SJSA1 (cell line): Measurements from ENCODE around the gene GEMIN7. TPM values are rescaled to one million over a fixed set of nuclear protein-coding genes. Genes with fewer than 3 reads are reported as not detected.
"Not testable (repeated sequence)": the region's sequence is repeated elsewhere in the genome, so short reads cannot be mapped to it uniquely, and the experiment has no call there.

Source experiments
- DNase-seq, 2 experiments: peaks; one replicate each; pipeline ENCODE4 v3.0.0-alpha.2; 2015 to 2020; ENCODE audit warnings: low spot score in 2 of 2, low read depth in 1 of 2
- H3K27ac ChIP-seq: fragments of 250-450 bp; sonication (Bioruptor Pico); 2 replicates; pipeline ENCODE4 v1.5.1; 2020; ENCODE audit warnings: mild to moderate bottlenecking, moderate library complexity
- H3K27me3 ChIP-seq: fragments of 250-450 bp; sonication (Bioruptor Pico); replicated peaks from 2 replicates; pipeline ENCODE4 v1.5.1; 2020; ENCODE audit warnings: mild to moderate bottlenecking, moderate library complexity
- H3K36me3 ChIP-seq: fragments of 250-450 bp; sonication (Bioruptor Pico); 2 replicates; pipeline ENCODE4 v1.5.1; 2020; ENCODE audit warnings: mild to moderate bottlenecking
- H3K4me1 ChIP-seq: fragments of 250-450 bp; sonication (Bioruptor Pico); replicated peaks from 2 replicates; pipeline ENCODE4 v1.6.1; 2021; ENCODE audit warnings: mild to moderate bottlenecking
- H3K4me3 ChIP-seq: fragments of 250-450 bp; sonication (Bioruptor Pico); 2 replicates; pipeline ENCODE4 v1.5.1; 2020; ENCODE audit warnings: mild to moderate bottlenecking
- H3K9me3 ChIP-seq: fragments of 250-450 bp; sonication (Bioruptor Pico); replicated peaks from 2 replicates; pipeline ENCODE4 v1.5.1; 2020; ENCODE audit warnings: mild to moderate bottlenecking
- total RNA-seq: library from RNA; depleted of rRNA; stranded (reverse); fragments of >200 nt; shearing (Covaris generic); gene quantifications from 2 replicates; pipeline ENCODE4 v1.2.3, GENCODE V29; 2014

GEMIN7 gene
- total RNA-seq, 1 experiment from 2014 or later: 46.9 TPM

DNA sequence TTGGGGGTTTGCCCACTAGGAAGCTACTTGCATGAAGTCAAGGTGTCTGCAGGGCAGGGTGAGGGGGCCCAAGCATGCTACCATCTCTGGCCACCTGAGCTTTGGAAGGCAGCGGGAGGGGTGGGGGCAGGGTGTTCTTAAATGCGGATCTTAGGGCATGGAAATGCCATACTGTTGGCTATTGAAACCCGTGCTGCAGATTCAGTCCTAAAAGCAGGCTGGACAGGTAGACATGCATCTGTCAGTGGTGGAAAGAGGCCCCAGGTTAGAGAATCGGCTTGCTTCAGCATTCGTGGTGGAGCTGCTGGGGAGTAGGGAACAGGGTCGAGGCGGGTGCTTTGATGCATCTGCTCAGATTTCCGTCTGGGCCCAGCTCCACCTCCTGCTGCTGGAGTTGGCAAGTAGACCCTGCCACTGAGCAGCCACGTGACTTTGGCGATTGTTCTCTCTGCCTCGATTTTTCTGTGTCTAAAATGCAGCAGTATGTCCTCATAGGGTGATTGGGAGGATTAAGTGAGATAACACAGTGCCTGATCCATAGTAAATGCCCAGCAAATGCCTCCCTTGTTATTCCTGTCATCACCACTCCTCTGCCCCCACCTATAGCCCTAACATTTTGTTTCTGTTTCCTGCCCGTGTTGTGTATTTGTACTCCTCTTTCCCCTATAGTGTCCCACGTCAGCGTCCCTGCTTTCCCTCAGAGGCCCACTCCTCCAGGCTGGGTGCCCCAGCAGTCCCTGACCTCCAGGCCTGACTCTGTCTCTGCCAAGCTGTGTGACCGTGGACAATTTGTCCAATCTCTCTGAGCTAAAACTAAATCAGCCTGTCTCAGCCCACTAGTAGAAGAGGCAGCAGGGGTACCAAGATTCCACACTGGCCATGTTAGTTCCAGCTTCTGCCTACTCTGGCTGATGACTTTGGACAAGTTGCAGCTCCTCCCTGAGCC is 19.7 kb downstream of the GEMIN7 start:
- Histone ChIP-seq H3K27me3 (no peaks in the 10 kb centered on the region), H3K4me3 (no peak overlapping the region), H3K9me3 (no peaks in the 10 kb centered on the region), H3K36me3 (peaks cover 23% of the 10 kb centered on the region), H3K27ac (no peak overlapping the region), H3K4me1 (peaks cover 25% of the 10 kb centered on the region)
- no peak for DNase-seq

DNA sequence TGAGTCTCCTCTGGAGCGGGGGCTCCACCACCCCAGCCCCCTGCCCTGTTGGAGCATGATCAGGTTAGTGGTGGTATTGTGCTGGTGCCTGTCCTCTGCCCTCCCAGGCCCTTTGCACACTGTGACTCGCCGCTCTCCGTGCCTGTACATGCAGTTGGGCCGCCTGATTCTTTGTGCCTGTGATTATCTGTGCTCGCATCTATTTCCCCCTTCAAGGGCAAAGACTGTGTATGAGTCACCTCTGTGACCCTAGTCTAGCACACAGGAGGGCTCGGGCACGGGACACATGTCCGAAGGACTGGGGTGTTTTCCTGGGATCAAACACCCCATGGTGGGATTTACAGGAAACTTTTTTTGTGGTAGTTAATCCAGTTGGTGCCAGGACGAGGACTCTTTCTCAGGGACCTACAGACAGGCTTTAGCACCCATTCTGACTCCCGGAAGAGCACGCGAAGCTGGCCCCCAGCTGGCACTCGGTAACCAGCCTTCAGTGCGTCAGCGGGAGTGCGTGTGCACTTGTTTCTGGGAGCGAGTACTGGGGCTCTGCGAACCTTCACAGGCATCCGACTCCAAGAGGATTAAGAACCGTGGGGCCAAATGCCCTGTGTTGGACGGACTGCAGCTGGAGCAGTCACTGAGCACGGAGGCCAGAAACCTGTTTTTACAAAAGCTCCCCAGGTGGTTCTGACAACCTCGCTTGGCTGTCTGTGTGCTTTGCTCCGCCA is 20.6 kb downstream of the GEMIN7 start:
- H3K4me3 ChIP-seq: no peak overlapping the region
- DNase-seq: no peak
- no peak overlapping the region for H3K27ac ChIP-seq
- no peaks in the 10 kb centered on the region for H3K9me3 ChIP-seq
- peaks cover 16% of the 10 kb centered on the region for H3K4me1 ChIP-seq
- H3K36me3 ChIP-seq: peaks cover 23% of the 10 kb centered on the region
- H3K27me3 ChIP-seq: no peaks in the 10 kb centered on the region

DNA sequence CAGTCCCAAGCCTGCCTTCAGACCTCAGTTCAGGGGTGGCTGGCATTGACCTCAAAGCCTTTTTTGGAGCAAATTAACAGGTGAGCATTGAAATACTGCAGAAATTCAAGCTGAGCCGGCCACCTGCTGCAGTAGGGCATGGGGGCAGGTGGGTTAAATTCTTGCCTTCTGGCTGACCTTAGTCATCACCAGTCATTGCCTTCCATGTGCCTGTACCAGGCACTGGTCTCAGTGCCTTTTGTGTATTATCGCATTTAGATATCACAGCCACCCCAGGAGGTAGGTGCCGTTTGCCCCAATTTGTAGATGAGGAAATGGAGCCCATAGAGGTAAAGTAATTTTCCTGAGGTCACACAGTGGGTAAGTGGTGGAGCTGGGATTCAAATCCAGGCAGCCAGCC is 21.1 kb downstream of the GEMIN7 start:
- Histone ChIP-seq H3K36me3 (peaks cover 18% of the 10 kb centered on the region), H3K9me3 (no peaks in the 10 kb centered on the region), H3K27ac (no peak overlapping the region), H3K4me1 (peaks cover 16% of the 10 kb centered on the region), H3K4me3 (no peak overlapping the region), H3K27me3 (no peaks in the 10 kb centered on the region)
- DNase-seq: no peak

DNA sequence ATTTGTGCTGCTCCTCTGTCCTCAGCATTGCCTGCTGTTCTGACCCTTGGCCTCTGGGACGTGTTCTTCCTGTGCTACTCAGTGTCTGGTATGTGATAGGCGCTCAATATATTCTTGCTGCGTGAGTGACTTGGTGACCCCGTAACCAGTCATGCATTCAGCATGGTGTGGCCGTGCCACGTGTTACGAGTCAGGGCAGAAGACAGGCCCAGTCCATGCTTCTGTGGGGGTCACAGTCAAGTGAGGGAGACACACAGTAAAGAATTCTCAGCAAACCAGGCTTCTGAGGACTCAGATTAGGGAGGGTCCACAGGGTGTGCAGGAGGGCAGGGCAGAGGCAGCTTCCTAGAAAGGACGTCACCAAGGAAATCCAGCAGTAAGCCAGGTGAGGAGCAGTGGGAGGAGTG is 21.8 kb downstream of the GEMIN7 start:
- Histone ChIP-seq H3K4me3 (no peak overlapping the region), H3K4me1 (peaks cover 16% of the 10 kb centered on the region), H3K36me3 (peaks cover 17% of the 10 kb centered on the region), H3K27me3 (no peaks in the 10 kb centered on the region), H3K27ac (no peak overlapping the region), H3K9me3 (no peaks in the 10 kb centered on the region)
- no peak for DNase-seq

DNA sequence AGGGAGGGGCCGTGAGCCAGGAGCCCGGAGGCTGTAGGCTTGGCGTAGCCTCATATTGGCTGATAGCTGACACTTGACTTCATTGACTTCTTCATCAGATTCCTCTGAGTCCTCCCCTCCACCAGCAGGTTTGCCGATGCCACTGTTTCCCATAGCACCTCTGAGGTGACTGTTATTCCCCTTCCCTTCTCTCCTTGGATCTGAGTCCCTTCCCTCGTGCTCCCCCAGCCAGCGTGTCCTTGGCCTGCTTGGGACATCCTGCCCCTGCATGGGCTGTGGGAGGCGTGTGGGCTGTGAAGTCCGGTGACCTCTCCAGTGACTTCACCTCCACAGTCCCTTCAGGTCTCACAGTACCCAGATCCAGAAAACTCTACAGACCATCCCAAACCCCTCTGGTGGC is 22.7 kb downstream of the GEMIN7 start:
- Histone ChIP-seq H3K36me3 (peaks cover 17% of the 10 kb centered on the region), H3K27me3 (no peaks in the 10 kb centered on the region), H3K27ac (no peak overlapping the region), H3K4me3 (no peak overlapping the region), H3K9me3 (no peaks in the 10 kb centered on the region), H3K4me1 (peaks cover 16% of the 10 kb centered on the region)
- no peak for DNase-seq

DNA sequence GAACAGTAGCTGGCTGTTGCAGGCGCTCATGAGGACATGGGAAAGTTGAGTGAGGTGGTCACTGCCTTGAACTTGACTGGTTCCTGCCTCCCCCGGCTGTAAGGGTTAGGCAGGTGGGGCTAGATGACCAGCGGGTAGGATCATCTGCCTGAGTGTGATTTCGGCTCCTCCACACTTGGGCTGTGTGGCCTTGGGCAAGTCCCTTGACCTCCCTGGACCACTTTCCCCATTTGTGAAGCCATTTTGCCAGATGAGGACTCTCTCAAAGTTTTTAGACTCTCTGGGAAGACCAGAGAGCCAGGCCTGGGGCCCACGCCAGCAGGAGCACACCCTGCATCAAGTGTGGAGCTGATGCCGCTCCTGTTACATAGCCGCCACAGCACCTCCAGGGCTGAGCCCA is 23.4 kb downstream of the GEMIN7 start:
- no peak overlapping the region for H3K27ac ChIP-seq
- no peaks in the 10 kb centered on the region for H3K27me3 ChIP-seq
- DNase-seq: no peak
- no peaks in the 10 kb centered on the region for H3K9me3 ChIP-seq
- no peak overlapping the region for H3K4me3 ChIP-seq
- peaks cover 17% of the 10 kb centered on the region for H3K36me3 ChIP-seq
- peaks cover 16% of the 10 kb centered on the region for H3K4me1 ChIP-seq

DNA sequence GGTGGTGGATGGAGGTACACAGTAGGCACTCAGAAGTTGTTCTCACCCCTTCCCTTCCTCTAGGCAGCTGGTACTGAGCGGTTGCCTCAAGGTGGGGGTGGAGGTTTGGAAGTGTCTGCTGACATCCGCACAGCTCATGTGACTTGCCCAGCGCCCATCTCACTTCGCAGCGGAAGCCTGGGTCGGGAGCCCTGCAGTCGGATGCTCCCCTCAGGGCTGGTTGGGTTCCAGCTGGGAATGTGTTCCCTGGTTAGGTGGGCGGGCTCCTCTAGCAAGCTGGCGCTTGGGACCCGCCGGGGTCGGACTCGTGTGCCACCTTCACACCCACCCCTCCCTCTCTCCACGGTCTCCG is 24.1 kb downstream of the GEMIN7 start:
- H3K27me3 ChIP-seq: no peaks in the 10 kb centered on the region
- H3K9me3 ChIP-seq: no peaks in the 10 kb centered on the region
- no peak overlapping the region for H3K27ac ChIP-seq
- no peak for DNase-seq
- no peak overlapping the region for H3K4me3 ChIP-seq
- peaks cover 10% of the 10 kb centered on the region for H3K4me1 ChIP-seq
- peaks cover 17% of the 10 kb centered on the region for H3K36me3 ChIP-seq

DNA sequence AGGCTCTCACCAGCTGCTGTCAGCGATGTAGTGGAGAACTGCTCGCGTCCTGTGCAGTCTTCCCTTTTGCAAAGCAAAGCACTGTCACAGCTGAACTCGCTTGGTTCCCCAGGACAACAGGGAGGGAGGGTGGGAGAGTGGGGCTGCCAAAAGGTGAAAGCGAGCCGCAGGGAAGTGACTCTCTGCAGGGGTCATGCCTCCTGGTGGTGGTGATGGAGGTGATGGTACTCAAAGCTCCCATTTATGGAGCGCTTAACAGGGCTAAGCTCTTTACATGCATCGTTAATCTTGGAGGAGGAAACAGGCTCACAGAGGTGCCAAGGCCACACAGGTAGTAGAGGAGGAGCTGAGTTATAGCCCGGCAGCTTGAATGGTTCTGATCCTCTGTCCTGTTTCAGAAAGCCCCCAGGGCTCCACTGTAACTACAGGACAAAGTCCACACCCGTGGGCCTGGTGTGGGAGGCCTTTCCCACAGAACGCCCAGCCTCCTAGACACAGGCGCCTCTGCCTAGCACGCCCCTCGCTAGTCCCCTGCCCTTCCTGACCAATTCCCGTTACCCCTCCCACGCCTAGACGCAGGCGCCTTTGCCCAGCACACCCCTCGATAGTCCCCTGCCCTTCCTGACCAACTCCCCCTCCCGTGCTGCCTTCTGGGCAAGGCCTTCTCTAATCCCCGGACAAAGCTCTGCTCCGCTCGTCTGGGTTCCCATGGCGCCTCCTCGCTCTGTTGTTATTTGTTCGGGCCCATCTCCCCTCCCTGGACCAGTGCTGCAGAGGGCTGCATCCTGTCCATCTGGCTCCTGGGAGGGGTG is 24.7 kb downstream of the GEMIN7 start:
- Histone ChIP-seq H3K36me3 (peaks cover 17% of the 10 kb centered on the region), H3K27ac (no peak overlapping the region), H3K9me3 (no peaks in the 10 kb centered on the region), H3K4me3 (no peak overlapping the region), H3K27me3 (no peaks in the 10 kb centered on the region), H3K4me1 (peaks cover 4% of the 10 kb centered on the region)
- no peak for DNase-seq

DNA sequence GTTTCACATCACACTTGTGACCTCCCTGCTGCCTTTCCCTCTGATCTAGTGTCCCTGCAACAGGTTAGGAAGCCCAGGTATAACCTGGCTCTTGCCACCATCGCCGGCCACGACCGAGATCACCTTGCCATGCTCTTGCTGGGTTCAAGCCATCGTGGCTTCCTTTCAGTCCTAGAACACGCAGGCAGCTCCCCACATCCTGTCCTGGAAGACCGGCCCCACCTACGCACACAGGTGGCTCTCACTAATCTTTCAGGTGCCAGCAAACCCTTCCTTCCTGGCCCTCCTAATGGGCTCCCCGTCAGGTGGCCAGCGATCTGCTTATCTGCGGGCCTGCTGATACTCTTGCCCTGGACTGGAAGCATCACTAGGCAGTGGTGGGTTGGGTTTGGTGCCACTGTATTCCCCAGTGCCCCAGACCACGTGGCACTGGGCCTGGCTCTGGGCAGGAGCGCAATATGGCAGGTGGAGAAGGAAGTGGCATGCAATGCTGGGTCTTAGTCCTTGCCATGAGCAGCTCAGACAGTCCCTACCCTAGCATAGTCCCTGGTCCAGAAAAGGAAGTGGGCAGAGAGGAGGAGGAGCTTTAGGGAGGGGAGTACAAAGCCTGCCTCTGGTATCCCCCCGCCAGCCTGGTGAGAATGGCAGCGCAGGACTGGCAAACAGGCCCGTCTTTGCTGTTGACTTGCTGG is 25.7 kb downstream of the GEMIN7 start:
- DNase-seq: no peak
- Histone ChIP-seq H3K27ac (no peak overlapping the region), H3K4me1 (no peaks in the 10 kb centered on the region), H3K9me3 (no peaks in the 10 kb centered on the region), H3K4me3 (no peak overlapping the region), H3K36me3 (peaks cover 8% of the 10 kb centered on the region; the same call in 1 of the 2 replicates), H3K27me3 (no peaks in the 10 kb centered on the region)

DNA sequence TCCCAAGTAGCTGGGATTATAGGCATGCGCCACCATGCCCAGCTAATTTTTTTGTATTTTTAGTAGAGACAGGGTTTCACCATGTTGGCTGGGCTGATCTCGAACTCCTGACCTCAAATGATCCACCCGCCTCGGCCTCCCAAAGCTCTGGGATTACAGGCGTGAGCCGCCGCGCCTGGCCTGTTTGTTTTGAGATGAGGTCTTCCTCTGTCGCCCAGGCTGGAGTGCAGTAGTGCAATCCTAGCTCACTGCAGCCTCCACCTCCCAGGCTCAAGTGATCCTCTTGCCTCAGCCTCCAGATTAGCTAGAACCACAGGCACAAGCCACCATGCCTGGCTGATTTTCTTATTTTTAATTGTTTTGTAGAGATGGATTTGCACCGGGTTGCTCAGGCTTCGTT is 27.3 kb downstream of the GEMIN7 start:
- not testable (repeated sequence) for DNase-seq, H3K4me1 ChIP-seq, H3K9me3 ChIP-seq

DNA sequence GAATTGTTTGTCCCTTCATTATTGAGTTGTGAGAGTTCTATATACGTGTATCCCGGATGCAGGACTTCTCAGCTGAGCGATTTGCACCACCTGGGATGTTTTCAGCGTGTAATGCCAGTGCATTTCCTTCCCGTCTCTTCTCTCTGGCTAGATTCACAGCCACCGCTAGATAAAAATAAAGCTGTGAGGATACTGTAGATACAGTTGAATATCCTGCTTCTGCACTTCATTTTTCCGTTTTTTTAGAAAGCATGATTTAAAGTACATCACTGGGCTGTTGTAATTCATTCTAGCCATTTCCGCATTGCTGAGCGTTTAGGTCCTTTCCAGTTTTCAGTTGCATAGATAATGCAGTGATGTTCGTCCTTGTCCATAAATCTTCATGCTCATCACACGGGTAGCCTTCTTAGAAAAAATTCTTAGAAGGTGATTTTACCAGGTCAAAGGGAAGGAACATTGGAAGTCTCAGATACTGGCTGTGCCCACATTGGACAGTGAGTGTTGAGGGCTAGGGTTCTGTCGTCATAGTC is 28.6 kb downstream of the GEMIN7 start:
- H3K4me3 ChIP-seq: no peak overlapping the region
- no peaks in the 10 kb centered on the region for H3K27me3 ChIP-seq

More for the DNA sequence above, 27.3 kb downstream of the GEMIN7 start:
- not testable (repeated sequence) for H3K4me3 ChIP-seq, H3K36me3 ChIP-seq, H3K27ac ChIP-seq, H3K27me3 ChIP-seq

DNA sequence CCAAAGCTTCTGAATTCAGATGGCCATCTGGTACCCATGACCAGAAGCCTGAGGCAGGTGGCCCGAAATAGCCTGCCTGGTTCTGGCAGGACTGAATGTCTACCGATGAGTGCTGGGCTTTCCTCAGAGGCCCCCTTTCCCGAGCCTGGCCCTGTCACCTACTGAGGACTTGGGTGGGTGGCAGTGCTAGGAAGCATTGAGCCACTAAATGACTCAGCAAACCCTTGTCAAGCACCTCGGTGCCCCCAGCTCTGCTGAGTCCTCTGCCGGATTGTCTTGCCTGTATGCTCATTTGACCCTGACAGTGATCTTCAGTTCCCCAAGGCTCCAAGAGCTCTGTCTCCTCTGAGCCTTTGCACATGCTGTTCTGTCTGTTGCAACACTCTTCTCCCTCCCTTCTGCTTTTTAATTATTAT is 31.8 kb downstream of the GEMIN7 start:
- Histone ChIP-seq H3K4me1 (no peaks in the 10 kb centered on the region), H3K27ac (no peak overlapping the region), H3K9me3 (no peaks in the 10 kb centered on the region), H3K36me3 (no peaks in the 10 kb centered on the region), H3K27me3 (no peaks in the 10 kb centered on the region), H3K4me3 (no peak overlapping the region)
- DNase-seq: no peak

More for the DNA sequence above, 28.6 kb downstream of the GEMIN7 start:
- H3K4me1 ChIP-seq: no peaks in the 10 kb centered on the region
- H3K9me3 ChIP-seq: no peaks in the 10 kb centered on the region
- no peak overlapping the region for H3K27ac ChIP-seq
- H3K36me3 ChIP-seq: no peaks in the 10 kb centered on the region
- no peak for DNase-seq
